GM19193 (cell line): ENCODE results near the gene CPNE7.

Experiments
- POLR2A ChIP-seq: IDR thresholded peaks from 4 replicates; pipeline ENCODE4 v1.6.1; 2011; ENCODE audit not compliant: insufficient read depth, insufficient read length; ENCODE audit errors: extremely low read depth

Gene CPNE7

GRCh38 chr16:89557690-89558490 lies 17.7 kb upstream of the CPNE7 start:
- no peak for TF ChIP-seq POLR2A

DNA sequence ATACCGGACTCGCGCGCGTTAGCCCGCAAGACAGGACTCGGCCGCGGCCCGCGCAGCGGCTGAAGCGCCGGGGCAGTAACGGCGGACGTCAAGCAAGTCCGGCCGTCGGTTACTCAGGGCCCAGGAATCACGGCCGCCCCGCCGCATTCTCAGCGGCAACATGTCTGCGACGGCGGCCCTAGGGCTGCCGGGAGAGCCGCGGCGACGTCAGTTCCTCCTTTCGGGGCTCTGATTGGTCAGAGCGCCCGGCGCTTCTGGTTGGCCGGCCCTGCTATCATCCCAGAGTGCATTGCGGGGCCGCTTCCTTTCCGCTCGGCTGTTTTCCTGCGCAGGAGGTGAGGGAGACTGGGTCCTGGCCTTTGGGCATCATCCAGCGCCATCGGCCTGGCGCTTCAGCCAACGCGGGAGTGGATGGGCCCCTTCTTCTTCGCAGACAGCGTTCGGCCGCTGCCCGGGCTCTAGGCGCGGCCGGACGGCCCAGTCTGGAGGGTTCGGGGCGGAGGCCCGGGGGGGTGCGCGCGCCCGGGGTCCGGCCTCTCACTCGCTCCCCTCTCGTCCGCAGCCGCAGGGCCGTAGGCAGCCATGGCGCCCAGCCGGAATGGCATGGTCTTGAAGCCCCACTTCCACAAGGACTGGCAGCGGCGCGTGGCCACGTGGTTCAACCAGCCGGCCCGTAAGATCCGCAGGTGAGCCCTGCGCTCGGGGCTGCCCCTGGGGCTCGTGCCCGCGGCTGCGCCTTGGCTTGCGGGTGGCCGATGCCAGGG lies 15.0 kb upstream of the CPNE7 start, which contains the start of gene RPL13:
Gene RPL13 (plus strand): TSS at position 305 of the 764 bp plus-strand sequence. CDS start 278 bp downstream, at position 583.
- TF ChIP-seq POLR2A = peak; percentile 99

DNA sequence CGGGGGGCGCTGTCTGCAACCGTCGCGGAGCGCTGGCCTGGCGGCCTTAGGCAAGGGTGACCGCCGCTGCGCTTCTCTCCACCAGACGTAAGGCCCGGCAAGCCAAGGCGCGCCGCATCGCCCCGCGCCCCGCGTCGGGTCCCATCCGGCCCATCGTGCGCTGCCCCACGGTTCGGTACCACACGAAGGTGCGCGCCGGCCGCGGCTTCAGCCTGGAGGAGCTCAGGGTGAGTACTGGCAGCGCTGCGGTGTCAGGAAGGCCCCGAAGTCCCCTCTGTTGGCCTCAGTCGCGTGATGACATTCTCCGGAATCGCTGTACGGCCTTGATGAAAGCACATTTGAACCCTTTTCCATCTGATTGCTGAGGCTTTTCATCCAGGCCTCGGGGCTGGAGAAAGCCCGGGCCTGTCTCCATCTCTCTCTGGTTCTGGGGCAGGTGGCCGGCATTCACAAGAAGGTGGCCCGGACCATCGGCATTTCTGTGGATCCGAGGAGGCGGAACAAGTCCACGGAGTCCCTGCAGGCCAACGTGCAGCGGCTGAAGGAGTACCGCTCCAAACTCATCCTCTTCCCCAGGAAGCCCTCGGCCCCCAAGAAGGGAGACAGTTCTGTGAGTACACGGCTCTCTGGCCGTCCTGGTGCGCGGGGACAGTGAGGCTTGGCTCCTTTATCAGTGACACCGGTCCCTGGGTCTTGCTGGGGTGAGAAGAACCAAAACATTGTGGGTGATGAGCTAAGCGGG lies 14.2 kb upstream of the CPNE7 start:
- TF ChIP-seq POLR2A = no peak

DNA sequence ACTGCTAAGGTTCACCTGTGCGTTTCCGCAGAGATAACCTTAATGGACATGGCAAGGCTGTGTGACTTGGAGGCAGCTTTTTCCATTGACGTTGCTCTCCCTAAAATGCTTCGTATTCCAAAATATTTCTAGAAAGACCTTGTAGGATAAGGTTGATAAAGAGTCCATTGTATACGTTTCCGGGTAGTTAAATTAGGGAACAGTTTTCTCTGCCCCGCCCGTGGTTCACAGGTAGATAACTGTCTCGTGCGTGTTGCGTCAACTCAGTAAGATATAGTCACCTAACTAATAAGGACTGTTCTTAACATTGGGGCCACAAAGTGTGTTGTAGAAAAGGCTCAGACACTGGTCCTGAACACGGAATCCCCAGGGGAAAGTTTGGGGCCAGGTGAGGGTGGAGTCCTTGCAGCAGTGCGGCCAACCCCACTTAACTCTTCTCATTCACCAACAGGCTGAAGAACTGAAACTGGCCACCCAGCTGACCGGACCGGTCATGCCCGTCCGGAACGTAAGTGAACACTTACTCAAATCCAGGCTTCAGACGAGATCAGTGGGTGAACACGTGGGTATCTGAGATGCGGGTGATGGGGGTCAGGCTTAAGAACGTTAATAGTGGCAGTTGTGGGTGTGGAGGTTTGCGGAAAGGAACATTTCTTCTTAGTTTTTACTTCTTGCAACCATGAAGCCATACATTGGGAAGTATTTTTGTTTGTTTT lies 13.5 kb upstream of the CPNE7 start:
- no peak for TF ChIP-seq POLR2A

DNA sequence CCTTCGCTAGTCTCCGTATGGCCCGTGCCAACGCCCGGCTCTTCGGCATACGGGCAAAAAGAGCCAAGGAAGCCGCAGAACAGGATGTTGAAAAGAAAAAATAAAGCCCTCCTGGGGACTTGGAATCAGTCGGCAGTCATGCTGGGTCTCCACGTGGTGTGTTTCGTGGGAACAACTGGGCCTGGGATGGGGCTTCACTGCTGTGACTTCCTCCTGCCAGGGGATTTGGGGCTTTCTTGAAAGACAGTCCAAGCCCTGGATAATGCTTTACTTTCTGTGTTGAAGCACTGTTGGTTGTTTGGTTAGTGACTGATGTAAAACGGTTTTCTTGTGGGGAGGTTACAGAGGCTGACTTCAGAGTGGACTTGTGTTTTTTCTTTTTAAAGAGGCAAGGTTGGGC lies 12.6 kb upstream of the CPNE7 start:
- no peak for TF ChIP-seq POLR2A

GRCh38 chr16:89563639-89564392 lies 11.7 kb upstream of the CPNE7 start:
- no peak for TF ChIP-seq POLR2A

- TF ChIP-seq POLR2A = peak; percentile 44
Measured at GRCh38 chr16:89564476-89565255, 10.9 kb upstream of the CPNE7 start.

- TF ChIP-seq POLR2A = no peak
Measured at GRCh38 chr16:89565256-89565505, 10.4 kb upstream of the CPNE7 start.

DNA sequence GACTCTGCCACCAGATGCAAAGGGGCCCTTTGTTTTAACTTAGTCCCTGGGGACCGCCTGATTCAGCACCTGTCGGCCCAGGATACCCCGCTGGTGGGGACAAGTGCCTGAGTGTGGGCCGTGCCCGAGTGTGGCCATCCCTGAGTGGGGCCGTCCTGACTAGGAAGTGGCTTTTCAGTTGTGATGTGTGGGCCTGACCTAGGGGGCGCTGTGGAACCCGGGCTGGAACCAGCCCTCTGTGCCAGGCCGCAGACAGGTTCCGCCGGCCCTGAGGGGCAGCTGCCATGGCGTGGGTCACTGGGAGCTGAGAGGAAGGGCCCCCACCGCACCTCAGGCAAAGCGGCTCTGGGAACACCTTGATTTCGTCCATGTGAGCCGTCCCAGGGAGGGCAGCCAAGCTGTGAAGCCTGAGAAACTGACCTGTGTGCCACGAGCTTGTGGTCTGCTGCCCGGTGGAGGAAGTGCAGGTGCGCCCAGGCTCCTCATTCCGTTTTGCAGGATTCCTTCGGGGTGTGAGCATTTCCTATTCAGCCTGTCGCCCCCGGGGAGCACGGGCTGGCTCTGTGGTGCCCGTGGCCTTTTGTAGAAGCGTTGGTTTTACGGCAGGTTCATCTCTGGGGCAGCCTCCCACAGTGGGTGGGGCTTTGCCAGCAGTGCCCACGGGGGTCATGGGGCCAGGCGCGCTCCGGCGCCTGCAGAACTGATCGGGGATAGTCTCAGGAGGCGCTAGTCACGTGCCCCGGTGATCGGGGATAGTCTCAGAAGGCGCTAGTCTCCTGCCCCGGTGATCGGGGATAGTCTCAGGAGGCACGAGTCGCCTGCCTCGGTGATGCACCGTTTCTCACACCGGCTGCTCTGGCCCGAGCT lies 9.8 kb upstream of the CPNE7 start:
- peak; percentile 33 for TF ChIP-seq POLR2A

- TF ChIP-seq POLR2A = no peak
Measured at GRCh38 chr16:89567656-89568594, 7.6 kb upstream of the CPNE7 start.

- no peak for TF ChIP-seq POLR2A
Measured at GRCh38 chr16:89569506-89570341, 5.8 kb upstream of the CPNE7 start.
